Sigmoid colon (tissue), 7 donors: ENCODE data around the gene SOX13. TPM values are rescaled to one million over a fixed set of nuclear protein-coding genes. Genes with fewer than 3 reads are reported as not detected.
A peak's percentile ranks its signal among the peaks of the same experiment; 100 is the strongest.

Source experiments
- DNase-seq: peaks from one replicate; pipeline ENCODE4 v3.0.0-alpha.2; 2019
- H3K27ac ChIP-seq, 4 donors: fragments of 200-600 bp; sonication (generic); one replicate each; pipeline ENCODE4 v1.5.1; 2016 to 2019; ENCODE audit warnings: mild to moderate bottlenecking in 1 of 4
- H3K27me3 ChIP-seq, 3 donors: fragments of 200-600 bp; sonication (generic); one replicate each; pipeline ENCODE4 v1.5.1; 2019; ENCODE audit warnings: mild to moderate bottlenecking in 1 of 3
- H3K36me3 ChIP-seq, 4 donors: fragments of 200-600 bp; sonication (generic); one replicate each; pipeline ENCODE4 v1.5.1; 2016 to 2019
- H3K4me1 ChIP-seq, 4 donors: fragments of 200-600 bp; sonication (generic); one replicate each; pipeline ENCODE4 v1.5.1; 2017 to 2019
- H3K4me3 ChIP-seq, 4 donors: fragments of 200-600 bp; sonication (generic); one replicate each; pipeline ENCODE4 v1.5.1; 2017 to 2019; ENCODE audit warnings: mild to moderate bottlenecking in 2 of 4, moderate library complexity in 1 of 4
- H3K9me3 ChIP-seq, 4 donors: fragments of 200-600 bp in 3 of 4; sonication (generic) in 3 of 4; one replicate each; pipeline versions ENCODE4 v1.5.1 to v1.6.1; 2013 to 2019
- CTCF ChIP-seq, 4 experiments: fragments of 450-650 bp in 3 of 4; fragments of 200-600 bp in 1 of 4; IDR thresholded peaks; one replicate each; pipeline ENCODE4 v1.5.1; 2016 to 2019; ENCODE audit warnings: antibody characterized with exemption in 4 of 4, mild to moderate bottlenecking in 3 of 4, moderate library complexity in 2 of 4
- EP300 ChIP-seq, 4 donors: sonication (generic); formaldehyde crosslinking; IDR thresholded peaks; one replicate each; pipeline ENCODE4 v1.6.1; 2017; ENCODE audit warnings: antibody characterized with exemption in 4 of 4
- POLR2A ChIP-seq, 2 donors: fragments of 450-650 bp; IDR thresholded peaks; one replicate each; pipeline ENCODE4 v1.6.1; 2016; ENCODE audit warnings: antibody characterized with exemption in 2 of 2, mild to moderate bottlenecking in 2 of 2, moderate library complexity in 2 of 2
- POLR2AphosphoS5 ChIP-seq, 4 donors: sonication (generic); formaldehyde crosslinking; IDR thresholded peaks; one replicate each; pipeline ENCODE4 v1.6.1; 2017; ENCODE audit warnings: antibody characterized with exemption in 4 of 4
- WGBS, 2 donors: extraction: QIAGEN DNeasy Blood & Tissue Kit; methylation state at CpG; one replicate each; pipeline ENCODE4 v1.1.7; 2013; 5-methylcytosine and 5-hydroxymethylcytosine counted together
- intact Hi-C: fragments of 100-400 bp; cut with DNase I; formaldehyde crosslinking; loops from one replicate; pipeline ENCODE4 v1.15.1; 2023
- polyA plus RNA-seq, 3 donors: library from polyadenylated mRNA; stranded (reverse); fragments of 200-250 nt; gene quantifications; one replicate each; pipeline ENCODE4 v1.2.3, GENCODE V29; 2013
- total RNA-seq, 4 donors: library from RNA; depleted of rRNA; stranded (reverse); fragments of >200 nt; gene quantifications; one replicate each; pipeline ENCODE4 v1.1.0, GENCODE V29; 2016
- donor health status: healthy with polysubstance abuse.
- donor health status: Bipolar disorder and iron deficiency.
- donor health status: healthy.

The SOX13 gene
- total and polyA plus RNA-seq, 7 donors: 9.6 to 58.4 (median 28.5) TPM

GRCh38 chr1:204091066-204091465, 18.2 kb downstream of the SOX13 start:
- WGBS, 2 donors: 79 to 84% methylated on average over 7 of the region's 7 CpGs
- DNase-seq: no peak
- H3K27ac ChIP-seq: peak overlapping the region; percentile 47 to 98 (median 96)
- no peaks in the 10 kb centered on the region for H3K27me3 ChIP-seq
- H3K4me3 ChIP-seq: no peak overlapping the region
- no peak for TF ChIP-seq POLR2AphosphoS5 (IDR thresholded peaks at IDR 0.05)
- TF ChIP-seq EP300 (IDR thresholded peaks at IDR 0.05): no peak
- no peak for TF ChIP-seq POLR2A (IDR thresholded peaks at IDR 0.05)
- TF ChIP-seq CTCF (IDR thresholded peaks at IDR 0.05): no peak
- no peaks in the 10 kb centered on the region for H3K36me3 ChIP-seq
- intact Hi-C loops: no loop called here
- no peaks in the 10 kb centered on the region for H3K9me3 ChIP-seq
- H3K4me1 ChIP-seq: peaks cover 0 to 96% (median 93%) of the 10 kb centered on the region in 4 donors

GRCh38 chr1:204091787-204092312, 18.9 kb downstream of the SOX13 start:
- Histone ChIP-seq H3K9me3 (no peaks in the 10 kb centered on the region), H3K27ac (peak overlapping the region in 3 of 4 donors; percentile 13 to 98 (median 95)), H3K4me3 (no peak overlapping the region), H3K36me3 (no peaks in the 10 kb centered on the region), H3K4me1 (peaks cover 0 to 88% (median 85%) of the 10 kb centered on the region in 4 donors), H3K27me3 (no peaks in the 10 kb centered on the region)
- WGBS, 2 donors: 84 to 92% methylated on average over 5 of the region's 5 CpGs
- DNase-seq: no peak
- intact Hi-C loops: no loop called here
- no peak for TF ChIP-seq CTCF (IDR thresholded peaks at IDR 0.05)
- no peak for TF ChIP-seq POLR2A (IDR thresholded peaks at IDR 0.05)
- TF ChIP-seq EP300 (IDR thresholded peaks at IDR 0.05): no peak
- TF ChIP-seq POLR2AphosphoS5 (IDR thresholded peaks at IDR 0.05): no peak

GRCh38 chr1:204092632-204093420, 19.9 kb downstream of the SOX13 start:
- TF ChIP-seq CTCF (IDR thresholded peaks at IDR 0.05): no peak
- no peak for TF ChIP-seq POLR2AphosphoS5 (IDR thresholded peaks at IDR 0.05)
- TF ChIP-seq EP300 (IDR thresholded peaks at IDR 0.05): no peak
- TF ChIP-seq POLR2A (IDR thresholded peaks at IDR 0.05): no peak
- H3K27ac ChIP-seq: peak overlapping the region; percentile 1 to 22 (median 8)
- no peaks in the 10 kb centered on the region for H3K9me3 ChIP-seq
- no peak overlapping the region for H3K4me3 ChIP-seq
- no peaks in the 10 kb centered on the region for H3K27me3 ChIP-seq
- H3K4me1 ChIP-seq: peaks cover 0 to 78% (median 75%) of the 10 kb centered on the region in 4 donors
- no peaks in the 10 kb centered on the region for H3K36me3 ChIP-seq
- intact Hi-C loops: no loop called here
- DNase-seq: no peak
- WGBS, 2 donors: 40 to 73% methylated on average over 12 of the region's 12 CpGs

GRCh38 chr1:204093421-204093717, 20.5 kb downstream of the SOX13 start:
- no peak for DNase-seq
- no peaks in the 10 kb centered on the region for H3K27me3 ChIP-seq
- peaks cover 0 to 73% (median 70%) of the 10 kb centered on the region in 4 donors for H3K4me1 ChIP-seq
- WGBS, 2 donors: 15 to 52% methylated on average over 4 of the region's 4 CpGs
- TF ChIP-seq EP300 (IDR thresholded peaks at IDR 0.05) (no peak), POLR2A (IDR thresholded peaks at IDR 0.05) (no peak), CTCF (IDR thresholded peaks at IDR 0.05) (no peak), POLR2AphosphoS5 (IDR thresholded peaks at IDR 0.05) (no peak)
- peak overlapping the region in 2 of 4 donors; percentile 6 to 22 for H3K27ac ChIP-seq
- intact Hi-C loops: no loop called here
- H3K4me3 ChIP-seq: no peak overlapping the region
- H3K36me3 ChIP-seq: no peaks in the 10 kb centered on the region
- H3K9me3 ChIP-seq: no peaks in the 10 kb centered on the region
